ENCODE data around the gene ATOSB. TPM values are rescaled to one million over a fixed set of nuclear protein-coding genes. Genes with fewer than 3 reads are reported as not detected.

The ATOSB gene
- total and polyA plus RNA-seq, 9 of the 15 experiments (the other 6 are each of a cell fraction or from before 2014, with no cell fraction given), result 0.45 to 8.0 (median 4.2) TPM

DNA sequence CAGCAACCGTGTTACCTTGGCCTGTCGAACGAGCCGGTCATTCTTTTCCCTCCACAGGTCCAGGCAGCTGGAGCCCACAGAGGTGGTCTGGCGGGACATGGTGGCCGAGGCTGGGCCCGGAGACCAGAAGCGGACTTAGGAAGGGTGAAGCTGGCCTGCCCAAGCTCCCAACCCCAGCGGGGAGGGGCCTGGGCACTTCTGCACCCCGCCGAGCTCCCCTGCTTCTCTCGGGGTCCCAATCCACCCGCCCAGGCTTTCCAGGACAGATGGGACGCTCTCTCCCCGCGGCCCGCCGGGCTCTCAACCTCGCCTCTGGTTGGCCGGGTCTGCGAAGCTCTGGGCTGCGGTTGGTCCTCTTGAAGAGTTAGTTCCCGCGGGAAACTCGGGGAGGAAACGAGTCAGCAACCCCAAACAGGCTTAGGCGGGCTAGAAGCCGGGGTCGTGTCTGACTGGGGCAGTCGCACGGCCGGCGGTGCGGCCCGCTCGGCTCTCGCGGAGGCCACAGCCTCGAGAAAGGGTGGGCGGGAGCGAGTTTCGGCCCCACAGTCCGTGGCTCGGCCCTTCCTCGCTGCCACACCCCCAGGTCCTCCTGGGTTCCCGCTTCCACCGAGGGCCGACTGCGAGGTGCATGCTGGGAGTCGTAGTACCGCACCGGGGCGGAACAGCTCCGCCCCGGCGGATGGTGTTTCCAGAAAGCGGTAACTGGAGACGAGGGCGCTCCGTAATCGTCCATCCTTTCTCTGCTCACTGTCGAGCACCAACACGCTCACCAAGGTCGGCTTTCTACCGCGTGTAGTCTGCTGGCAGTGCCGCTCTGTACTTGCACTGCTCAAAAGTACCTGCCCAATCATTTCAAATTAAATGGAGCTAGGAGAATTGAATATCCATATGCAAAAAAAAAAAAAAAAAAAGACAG lies 36.0 kb downstream of the ATOSB start, which contains the start of gene FANCG:
TSS of gene FANCG (minus strand) at position 517 of the 916 bp plus-strand sequence. CDS start at position 99, 418 bp downstream.
- H3K4me1 ChIP-seq (replicated peaks in 1 of 2; ENCODE audit: control insufficient read depth in 2 of 2, insufficient read depth in 2 of 2, low read length in 2 of 2), result peaks cover 3 to 28% of the 10 kb centered on the region in 2 experiments; a peak in 4 of 5 replicates
- in situ Hi-C loops (cut with MboI) (loop anchor here (5.0 kb wide), 1 partner anchor 187 kb away; no protein-coding TSS in a partner anchor), intact Hi-C loops (cut with micrococcal nuclease) (no loop called here)
- H3K4me3 ChIP-seq, result peak within 1 kb of the TSS; percentile 65
- CTCF ChIA-PET (ENCODE audit: low intra/inter-chr PET ratio), result interaction anchor here (0.6 kb wide), 1 partner anchor 12 kb away, joined by 3 read pairs; no protein-coding TSS in a partner anchor
- WGBS (ENCODE audit: insufficient coverage, low coverage, missing lambda C conversion rate), result 0% methylated on average over 35 of the region's 67 CpGs
- POLR2A ChIA-PET, result interaction anchor here (0.6 to 1.9 kb wide), 12 partner anchors 8 to 377 kb away, joined by 3 to 13 read pairs (median 3); partner anchors contain the start of genes PIGO and STOML2
- no peaks in the 10 kb centered on the region for H3K9me3 ChIP-seq (replicated peaks; ENCODE audit: control insufficient read depth, insufficient read depth, low read depth, low read length)
- no peaks in the 10 kb centered on the region for H4K20me1 ChIP-seq (replicated peaks; ENCODE audit: control insufficient read depth, insufficient read depth, low read length)
- peak within 1 kb of the TSS; percentile 90 for H2AFZ ChIP-seq (ENCODE audit: low read depth, low read length)
- H3K27me3 ChIP-seq (ENCODE audit: control insufficient read depth in 2 of 2, insufficient read depth in 2 of 2, low read length in 2 of 2), result no peaks in the 10 kb centered on the region
- peak within 1 kb of the TSS; percentile 80 to 98 for H3K9ac ChIP-seq (ENCODE audit: insufficient read depth in 1 of 2, low read depth in 2 of 2, low read length in 2 of 2)
- peaks cover 4% of the 10 kb centered on the region for H3K9me1 ChIP-seq (ENCODE audit: control insufficient read depth, insufficient read depth, low read length)
- peak within 1 kb of the TSS; percentile 89 for H3K27ac ChIP-seq (ENCODE audit: extremely low read depth, low read depth, low read length)
- ATAC-seq (peak; percentile 96), FAIRE-seq (peak; percentile 92), DNase-seq (ENCODE audit: extremely low read depth in 1 of 4, low spot score in 3 of 4) (peak; percentile 81 to 91 (median 85))
- peaks cover 25% of the 10 kb centered on the region; the same call in 1 of the 3 replicates for H3K36me3 ChIP-seq (ENCODE audit: control insufficient read depth, insufficient read depth, low read length)
- H3K79me2 ChIP-seq (ENCODE audit: control insufficient read depth, insufficient read depth, low read length), result peaks cover 24% of the 10 kb centered on the region
- H3K4me2 ChIP-seq (ENCODE audit: insufficient read depth, low read length), result peak within 1 kb of the TSS; percentile 93
- BruUV-seq (replicated peaks), result no TSS peak
- TF ChIP-seq, protein P1, sequence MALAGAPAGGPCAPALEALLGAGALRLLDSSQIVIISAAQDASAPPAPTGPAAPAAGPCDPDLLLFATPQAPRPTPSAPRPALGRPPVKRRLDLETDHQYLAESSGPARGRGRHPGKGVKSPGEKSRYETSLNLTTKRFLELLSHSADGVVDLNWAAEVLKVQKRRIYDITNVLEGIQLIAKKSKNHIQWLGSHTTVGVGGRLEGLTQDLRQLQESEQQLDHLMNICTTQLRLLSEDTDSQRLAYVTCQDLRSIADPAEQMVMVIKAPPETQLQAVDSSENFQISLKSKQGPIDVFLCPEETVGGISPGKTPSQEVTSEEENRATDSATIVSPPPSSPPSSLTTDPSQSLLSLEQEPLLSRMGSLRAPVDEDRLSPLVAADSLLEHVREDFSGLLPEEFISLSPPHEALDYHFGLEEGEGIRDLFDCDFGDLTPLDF (CRISPR knock-in tag; IDR thresholded peaks at IDR 0.05), result peak; percentile 56; the same call in 1 of the 2 replicates
- TF ChIP-seq PHB2 (IDR thresholded peaks at IDR 0.05; ENCODE audit: low read depth) (no peak), NKRF (IDR thresholded peaks at IDR 0.05; ENCODE audit: borderline replicate concordance) (peak; percentile 40; the same call in 1 of the 2 replicates), POLR2G (IDR thresholded peaks at IDR 0.05; ENCODE audit: low read depth, low read length) (peak; percentile 95), ZC3H11A (IDR thresholded peaks at IDR 0.05; ENCODE audit: low read depth, low read length) (no peak), ZNF408 (CRISPR knock-in tag; IDR thresholded peaks at IDR 0.05; ENCODE audit: low read depth) (no peak), ATF2 (CRISPR knock-in tag; IDR thresholded peaks at IDR 0.05) (no peak), ZNF668 (CRISPR knock-in tag; IDR thresholded peaks at IDR 0.05) (no peak), RNF2 (IDR thresholded peaks at IDR 0.05) (0 out of 2 replicates have a peak, but pooled peaks have one; percentile 25), FOXK2 (conservative IDR thresholded peaks at IDR 0.05 in 1 of 2, IDR thresholded peaks at IDR 0.05 in 1 of 2; ENCODE audit: low read depth in 2 of 2) (peak in 1 of 2 experiments; percentile 27; a peak in 2 of 4 replicates), ZNF347 (CRISPR knock-in tag; IDR thresholded peaks at IDR 0.05; ENCODE audit: low read depth) (no peak)
